Measurements from ENCODE around the gene KDM4C. TPM values are rescaled to one million over a fixed set of nuclear protein-coding genes. Genes with fewer than 3 reads are reported as not detected.

The KDM4C gene
- total and polyA plus RNA-seq, 2 of the 8 experiments (the other 6 are each of a cell fraction or from before 2014, with no cell fraction given), result 13.0 to 26.1 TPM

DNA sequence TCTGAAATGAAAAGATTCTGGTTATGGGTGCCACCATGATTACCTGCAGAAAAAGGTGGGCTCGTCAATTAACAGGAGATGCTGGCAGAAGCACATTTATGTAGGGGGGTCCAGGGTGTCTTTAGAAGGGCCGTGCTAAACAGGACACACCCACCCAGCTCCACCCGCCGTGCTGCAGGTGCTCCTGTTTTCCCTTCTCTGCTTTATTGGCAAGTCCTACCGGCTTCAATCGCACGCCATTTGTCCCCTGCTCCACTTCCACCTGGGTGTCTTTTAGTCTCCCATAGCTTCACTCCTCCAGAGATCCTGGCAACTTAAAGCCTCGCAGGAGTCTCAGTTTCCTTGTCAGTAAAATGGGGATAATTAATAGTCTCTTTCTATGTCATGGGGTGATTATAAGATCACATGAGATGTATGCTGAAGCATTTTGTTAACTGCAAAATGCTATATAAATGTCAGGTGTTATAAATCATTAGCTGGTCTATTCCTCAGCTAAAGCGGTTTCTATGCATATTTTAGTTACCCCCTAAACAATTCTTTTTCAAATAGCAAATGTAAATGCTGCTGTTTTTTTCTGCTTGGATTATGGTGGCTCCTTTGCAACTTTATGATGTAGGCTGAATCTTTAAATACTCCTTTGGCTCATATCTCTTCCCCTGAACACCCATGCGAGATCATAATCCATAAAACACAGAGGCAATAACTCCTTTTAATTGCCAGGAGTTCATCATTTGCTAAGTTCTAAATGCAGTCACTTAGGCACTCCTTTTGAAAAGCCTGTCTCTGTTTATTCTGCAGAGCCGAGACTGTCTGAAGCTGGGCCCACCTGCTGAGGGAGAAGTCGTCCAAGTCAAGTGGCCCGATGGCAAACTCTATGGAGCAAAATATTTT lies 406.9 kb downstream of the KDM4C start (continued):
- TF ChIP-seq, protein P1, sequence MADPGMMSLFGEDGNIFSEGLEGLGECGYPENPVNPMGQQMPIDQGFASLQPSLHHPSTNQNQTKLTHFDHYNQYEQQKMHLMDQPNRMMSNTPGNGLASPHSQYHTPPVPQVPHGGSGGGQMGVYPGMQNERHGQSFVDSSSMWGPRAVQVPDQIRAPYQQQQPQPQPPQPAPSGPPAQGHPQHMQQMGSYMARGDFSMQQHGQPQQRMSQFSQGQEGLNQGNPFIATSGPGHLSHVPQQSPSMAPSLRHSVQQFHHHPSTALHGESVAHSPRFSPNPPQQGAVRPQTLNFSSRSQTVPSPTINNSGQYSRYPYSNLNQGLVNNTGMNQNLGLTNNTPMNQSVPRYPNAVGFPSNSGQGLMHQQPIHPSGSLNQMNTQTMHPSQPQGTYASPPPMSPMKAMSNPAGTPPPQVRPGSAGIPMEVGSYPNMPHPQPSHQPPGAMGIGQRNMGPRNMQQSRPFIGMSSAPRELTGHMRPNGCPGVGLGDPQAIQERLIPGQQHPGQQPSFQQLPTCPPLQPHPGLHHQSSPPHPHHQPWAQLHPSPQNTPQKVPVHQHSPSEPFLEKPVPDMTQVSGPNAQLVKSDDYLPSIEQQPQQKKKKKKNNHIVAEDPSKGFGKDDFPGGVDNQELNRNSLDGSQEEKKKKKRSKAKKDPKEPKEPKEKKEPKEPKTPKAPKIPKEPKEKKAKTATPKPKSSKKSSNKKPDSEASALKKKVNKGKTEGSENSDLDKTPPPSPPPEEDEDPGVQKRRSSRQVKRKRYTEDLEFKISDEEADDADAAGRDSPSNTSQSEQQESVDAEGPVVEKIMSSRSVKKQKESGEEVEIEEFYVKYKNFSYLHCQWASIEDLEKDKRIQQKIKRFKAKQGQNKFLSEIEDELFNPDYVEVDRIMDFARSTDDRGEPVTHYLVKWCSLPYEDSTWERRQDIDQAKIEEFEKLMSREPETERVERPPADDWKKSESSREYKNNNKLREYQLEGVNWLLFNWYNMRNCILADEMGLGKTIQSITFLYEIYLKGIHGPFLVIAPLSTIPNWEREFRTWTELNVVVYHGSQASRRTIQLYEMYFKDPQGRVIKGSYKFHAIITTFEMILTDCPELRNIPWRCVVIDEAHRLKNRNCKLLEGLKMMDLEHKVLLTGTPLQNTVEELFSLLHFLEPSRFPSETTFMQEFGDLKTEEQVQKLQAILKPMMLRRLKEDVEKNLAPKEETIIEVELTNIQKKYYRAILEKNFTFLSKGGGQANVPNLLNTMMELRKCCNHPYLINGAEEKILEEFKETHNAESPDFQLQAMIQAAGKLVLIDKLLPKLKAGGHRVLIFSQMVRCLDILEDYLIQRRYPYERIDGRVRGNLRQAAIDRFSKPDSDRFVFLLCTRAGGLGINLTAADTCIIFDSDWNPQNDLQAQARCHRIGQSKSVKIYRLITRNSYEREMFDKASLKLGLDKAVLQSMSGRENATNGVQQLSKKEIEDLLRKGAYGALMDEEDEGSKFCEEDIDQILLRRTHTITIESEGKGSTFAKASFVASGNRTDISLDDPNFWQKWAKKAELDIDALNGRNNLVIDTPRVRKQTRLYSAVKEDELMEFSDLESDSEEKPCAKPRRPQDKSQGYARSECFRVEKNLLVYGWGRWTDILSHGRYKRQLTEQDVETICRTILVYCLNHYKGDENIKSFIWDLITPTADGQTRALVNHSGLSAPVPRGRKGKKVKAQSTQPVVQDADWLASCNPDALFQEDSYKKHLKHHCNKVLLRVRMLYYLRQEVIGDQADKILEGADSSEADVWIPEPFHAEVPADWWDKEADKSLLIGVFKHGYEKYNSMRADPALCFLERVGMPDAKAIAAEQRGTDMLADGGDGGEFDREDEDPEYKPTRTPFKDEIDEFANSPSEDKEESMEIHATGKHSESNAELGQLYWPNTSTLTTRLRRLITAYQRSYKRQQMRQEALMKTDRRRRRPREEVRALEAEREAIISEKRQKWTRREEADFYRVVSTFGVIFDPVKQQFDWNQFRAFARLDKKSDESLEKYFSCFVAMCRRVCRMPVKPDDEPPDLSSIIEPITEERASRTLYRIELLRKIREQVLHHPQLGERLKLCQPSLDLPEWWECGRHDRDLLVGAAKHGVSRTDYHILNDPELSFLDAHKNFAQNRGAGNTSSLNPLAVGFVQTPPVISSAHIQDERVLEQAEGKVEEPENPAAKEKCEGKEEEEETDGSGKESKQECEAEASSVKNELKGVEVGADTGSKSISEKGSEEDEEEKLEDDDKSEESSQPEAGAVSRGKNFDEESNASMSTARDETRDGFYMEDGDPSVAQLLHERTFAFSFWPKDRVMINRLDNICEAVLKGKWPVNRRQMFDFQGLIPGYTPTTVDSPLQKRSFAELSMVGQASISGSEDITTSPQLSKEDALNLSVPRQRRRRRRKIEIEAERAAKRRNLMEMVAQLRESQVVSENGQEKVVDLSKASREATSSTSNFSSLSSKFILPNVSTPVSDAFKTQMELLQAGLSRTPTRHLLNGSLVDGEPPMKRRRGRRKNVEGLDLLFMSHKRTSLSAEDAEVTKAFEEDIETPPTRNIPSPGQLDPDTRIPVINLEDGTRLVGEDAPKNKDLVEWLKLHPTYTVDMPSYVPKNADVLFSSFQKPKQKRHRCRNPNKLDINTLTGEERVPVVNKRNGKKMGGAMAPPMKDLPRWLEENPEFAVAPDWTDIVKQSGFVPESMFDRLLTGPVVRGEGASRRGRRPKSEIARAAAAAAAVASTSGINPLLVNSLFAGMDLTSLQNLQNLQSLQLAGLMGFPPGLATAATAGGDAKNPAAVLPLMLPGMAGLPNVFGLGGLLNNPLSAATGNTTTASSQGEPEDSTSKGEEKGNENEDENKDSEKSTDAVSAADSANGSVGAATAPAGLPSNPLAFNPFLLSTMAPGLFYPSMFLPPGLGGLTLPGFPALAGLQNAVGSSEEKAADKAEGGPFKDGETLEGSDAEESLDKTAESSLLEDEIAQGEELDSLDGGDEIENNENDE (IDR thresholded peaks at IDR 0.05; ENCODE audit: insufficient replicate concordance, low read length), result no peak

Data from H1 (cell line).